T-cell (primary cell): ENCODE data around the gene C10orf90. TPM values are rescaled to one million over a fixed set of nuclear protein-coding genes. Genes with fewer than 3 reads are reported as not detected.

Experiments used
- ATAC-seq, 4 experiments: fragments of 200-7000 bp in 3 of 4; fragments of 150-1000 bp in 1 of 4; cut with Tn5 transposase; replicated peaks in 1 of 4; 1 replicate in 3 of 4; 2 replicates in 1 of 4; pipeline ENCODE4 v1.10.0; 2021; ENCODE audit warnings: moderate library complexity in 3 of 4, mild to moderate bottlenecking in 2 of 4, moderate number of reproducible peaks in 1 of 4
- CTCF ChIA-PET, 2 donors: fragments of 300-600 bp; sonication (Branson Sonifier 250); formaldehyde crosslinking; loops; one replicate each; lab custom pipeline; 2022; ENCODE audit warnings: antibody characterized with exemption in 2 of 2; lab: Charles Lee
- POLR2A ChIA-PET, 2 donors: fragments of 300-600 bp; sonication (Branson Sonifier 250); formaldehyde crosslinking; loops; one replicate each; lab custom pipeline; 2022; ENCODE audit warnings: antibody characterized with exemption in 2 of 2; lab: Charles Lee
- DNase-seq, 35 experiments: peaks; one replicate each; pipeline versions ENCODE4 v3.0.0 to v3.0.0-alpha.2; 2013 to 2023
- H3K27ac ChIP-seq: one replicate; pipeline ENCODE4 v1.5.1; 2013; ENCODE audit warnings: low read length
- H3K27me3 ChIP-seq, 2 experiments: replicated peaks in 1 of 2; 1 replicate in 1 of 2; 2 replicates in 1 of 2; pipeline versions ENCODE4 v1.6.1 to v1.7.0; 2013; ENCODE audit warnings: low read length in 1 of 2, mixed read lengths in 1 of 2; ENCODE audit not compliant: control insufficient read depth in 2 of 2, insufficient read depth in 2 of 2; ENCODE audit errors: extremely low read depth in 1 of 2
- H3K36me3 ChIP-seq, 2 donors: 1 replicate in 1 of 2; 2 replicates in 1 of 2; pipeline versions ENCODE4 v1.6.1 to v1.7.0; 2013; ENCODE audit warnings: low read length in 1 of 2; ENCODE audit not compliant: control insufficient read depth in 2 of 2, insufficient read depth in 1 of 2; ENCODE audit errors: extremely low read depth in 1 of 2
- H3K4me1 ChIP-seq, 2 experiments: 1 replicate in 1 of 2; 2 replicates in 1 of 2; pipeline versions ENCODE4 v1.6.1 to v1.7.0; 2013; ENCODE audit warnings: low read length in 2 of 2, mixed read lengths in 1 of 2; ENCODE audit not compliant: insufficient read depth in 2 of 2, control insufficient read depth in 1 of 2; ENCODE audit errors: extremely low read depth in 1 of 2
- H3K4me3 ChIP-seq, 2 donors: 1 replicate in 1 of 2; 2 replicates in 1 of 2; pipeline versions ENCODE4 v1.5.1 to v1.7.0; 2013; ENCODE audit warnings: mild to moderate bottlenecking in 2 of 2, low read length in 1 of 2, moderate library complexity in 1 of 2; ENCODE audit not compliant: control insufficient read depth in 1 of 2; ENCODE audit errors: extremely low read depth in 1 of 2
- H3K9me3 ChIP-seq: 2 replicates; pipeline ENCODE4 v1.7.0; 2013
- H3K27ac Mint-ChIP-seq, 2 donors: one replicate each; pipeline ENCODE4 v1.8.0; 2020 to 2021; ENCODE audit warnings: mild to moderate bottlenecking in 2 of 2, mixed read lengths in 2 of 2
- H3K27me3 Mint-ChIP-seq, 2 donors: one replicate each; pipeline ENCODE4 v1.8.0; 2021 to 2022; ENCODE audit warnings: mixed read lengths in 2 of 2
- H3K36me3 Mint-ChIP-seq: one replicate; pipeline ENCODE4 v1.8.0; 2021; ENCODE audit warnings: mixed read lengths
- H3K4me1 Mint-ChIP-seq, 3 donors: one replicate each; pipeline ENCODE4 v1.8.0; 2020 to 2022; ENCODE audit warnings: mixed read lengths in 3 of 3, mild to moderate bottlenecking in 1 of 3
- H3K4me3 Mint-ChIP-seq, 3 donors: one replicate each; pipeline ENCODE4 v1.8.0; 2020 to 2022; ENCODE audit warnings: mild to moderate bottlenecking in 3 of 3, mixed read lengths in 3 of 3, moderate library complexity in 3 of 3
- H3K9me3 Mint-ChIP-seq, 3 donors: one replicate each; pipeline ENCODE4 v1.8.0; 2020 to 2022; ENCODE audit warnings: mixed read lengths in 3 of 3
- WGBS: methylation state at CpG from one replicate; pipeline ENCODE4 v1.1.5; 2013; ENCODE audit warnings: missing lambda C conversion rate; ENCODE audit not compliant: insufficient coverage; 5-methylcytosine and 5-hydroxymethylcytosine counted together
- total RNA-seq, 35 experiments: library from RNA in 6 of 35; stranded (reverse) in 6 of 35; fragments of 120-200 nt in 1 of 35; gene quantifications; one replicate each; pipeline versions ENCODE4 v1.2.1 to v1.2.4 and lab custom pipeline; 2013 to 2026

The C10orf90 gene
- total RNA-seq, 5 donors from 2014 or later (not counting 1 experiment from before 2014, with no cell fraction given), result not detected

GRCh38 chr10:126634911-126635310 lies 35.6 kb downstream of the C10orf90 start:
- H3K27ac ChIP-seq, result no peak overlapping the region
- no peak overlapping the region for H3K4me3 ChIP-seq
- ChIA-PET CTCF (no interaction called here), POLR2A (no interaction called here)
- no peaks in the 10 kb centered on the region for H3K36me3 ChIP-seq
- no CpG with 5 or more reads among the region's 5 CpGs for WGBS
- no peaks in the 10 kb centered on the region for H3K9me3 Mint-ChIP-seq
- H3K4me3 Mint-ChIP-seq, result no peak overlapping the region
- peaks cover 0 to 5% of the 10 kb centered on the region in 2 experiments for H3K27me3 ChIP-seq
- H3K27ac Mint-ChIP-seq, result no peak overlapping the region
- ATAC-seq (no peak), DNase-seq (no peak)
- no peaks in the 10 kb centered on the region for H3K36me3 Mint-ChIP-seq
- H3K9me3 ChIP-seq, result no peaks in the 10 kb centered on the region
- H3K27me3 Mint-ChIP-seq, result no peaks in the 10 kb centered on the region
- H3K4me1 Mint-ChIP-seq, result no peaks in the 10 kb centered on the region
- H3K4me1 ChIP-seq, result no peaks in the 10 kb centered on the region

GRCh38 chr10:126634347-126634746 lies 36.1 kb downstream of the C10orf90 start:
- Histone ChIP-seq H3K36me3 (no peaks in the 10 kb centered on the region), H3K27ac (no peak overlapping the region), H3K27me3 (peaks cover 0 to 5% of the 10 kb centered on the region in 2 experiments), H3K4me3 (no peak overlapping the region), H3K9me3 (no peaks in the 10 kb centered on the region), H3K4me1 (no peaks in the 10 kb centered on the region)
- WGBS, result no CpG with 5 or more reads among the region's 2 CpGs
- ATAC-seq, result no peak
- DNase-seq, result no peak
- Mint-ChIP-seq H3K9me3 (no peaks in the 10 kb centered on the region), H3K27ac (no peak overlapping the region), H3K27me3 (no peaks in the 10 kb centered on the region), H3K36me3 (no peaks in the 10 kb centered on the region), H3K4me3 (no peak overlapping the region), H3K4me1 (no peaks in the 10 kb centered on the region)
- CTCF ChIA-PET, result no interaction called here
- POLR2A ChIA-PET, result no interaction called here

GRCh38 chr10:126632705-126633104 lies 37.8 kb downstream of the C10orf90 start:
- Mint-ChIP-seq H3K27me3 (no peaks in the 10 kb centered on the region), H3K4me3 (no peak overlapping the region), H3K36me3 (no peaks in the 10 kb centered on the region), H3K9me3 (no peaks in the 10 kb centered on the region), H3K27ac (no peak overlapping the region), H3K4me1 (no peaks in the 10 kb centered on the region)
- peaks cover 0 to under 1% of the 10 kb centered on the region in 2 experiments for H3K27me3 ChIP-seq
- CTCF ChIA-PET, result no interaction called here
- H3K4me3 ChIP-seq, result no peak overlapping the region
- no peaks in the 10 kb centered on the region for H3K4me1 ChIP-seq
- H3K27ac ChIP-seq, result no peak overlapping the region
- DNase-seq (no peak), ATAC-seq (no peak)
- no CpG with 5 or more reads among the region's 4 CpGs for WGBS
- POLR2A ChIA-PET, result no interaction called here
- no peaks in the 10 kb centered on the region for H3K9me3 ChIP-seq
- no peaks in the 10 kb centered on the region for H3K36me3 ChIP-seq

- Histone ChIP-seq H3K27ac (no peak overlapping the region), H3K27me3 (no peaks in the 10 kb centered on the region), H3K36me3 (no peaks in the 10 kb centered on the region), H3K4me3 (no peak overlapping the region), H3K9me3 (no peaks in the 10 kb centered on the region), H3K4me1 (no peaks in the 10 kb centered on the region)
- DNase-seq (no peak), ATAC-seq (no peak)
- Mint-ChIP-seq H3K36me3 (no peaks in the 10 kb centered on the region), H3K27ac (no peak overlapping the region), H3K27me3 (no peaks in the 10 kb centered on the region), H3K4me1 (no peaks in the 10 kb centered on the region), H3K4me3 (no peak overlapping the region), H3K9me3 (no peaks in the 10 kb centered on the region)
- WGBS, result 81% methylated on average over 9 of the region's 11 CpGs
- ChIA-PET POLR2A (no interaction called here), CTCF (interaction anchor here (0.6 kb wide), 2 partner anchors 142 to 229 kb away, joined by 4 read pairs; no protein-coding TSS in a partner anchor)
Measured at GRCh38 chr10:126629925-126630624, 40.4 kb downstream of the C10orf90 start.

- POLR2A ChIA-PET, result no interaction called here
- H3K27ac Mint-ChIP-seq, result no peak overlapping the region
- no peak overlapping the region for H3K4me3 ChIP-seq
- no peaks in the 10 kb centered on the region for H3K27me3 ChIP-seq
- H3K36me3 Mint-ChIP-seq, result no peaks in the 10 kb centered on the region
- H3K4me3 Mint-ChIP-seq, result no peak overlapping the region
- DNase-seq (no peak), ATAC-seq (no peak)
- CTCF ChIA-PET, result no interaction called here
- H3K9me3 ChIP-seq, result no peaks in the 10 kb centered on the region
- no peaks in the 10 kb centered on the region for H3K4me1 Mint-ChIP-seq
- H3K27me3 Mint-ChIP-seq, result no peaks in the 10 kb centered on the region
- H3K36me3 ChIP-seq, result no peaks in the 10 kb centered on the region
- H3K9me3 Mint-ChIP-seq, result no peaks in the 10 kb centered on the region
- WGBS, result 74% methylated on average over 3 of the region's 3 CpGs
- no peak overlapping the region for H3K27ac ChIP-seq
- H3K4me1 ChIP-seq, result no peaks in the 10 kb centered on the region
Measured at GRCh38 chr10:126628746-126629145, 41.7 kb downstream of the C10orf90 start.

- Mint-ChIP-seq H3K9me3 (peaks cover 0 to 3% (median 2%) of the 10 kb centered on the region in 3 donors), H3K4me3 (no peak overlapping the region), H3K4me1 (no peaks in the 10 kb centered on the region), H3K36me3 (no peaks in the 10 kb centered on the region), H3K27ac (no peak overlapping the region), H3K27me3 (peaks cover 0 to 12% of the 10 kb centered on the region in 2 donors)
- CTCF ChIA-PET, result no interaction called here
- no peak overlapping the region for H3K4me3 ChIP-seq
- DNase-seq, result no peak
- no peaks in the 10 kb centered on the region for H3K9me3 ChIP-seq
- H3K4me1 ChIP-seq, result no peaks in the 10 kb centered on the region
- POLR2A ChIA-PET, result no interaction called here
- ATAC-seq, result no peak
- H3K36me3 ChIP-seq, result no peaks in the 10 kb centered on the region
- WGBS, result 86% methylated on average over 1 of the region's 7 CpGs
- H3K27ac ChIP-seq, result no peak overlapping the region
- H3K27me3 ChIP-seq, result no peaks in the 10 kb centered on the region
Measured at GRCh38 chr10:126621846-126622245, 48.6 kb downstream of the C10orf90 start.
